HEK293T (cell line): Measurements from ENCODE around the gene CNTN5.

Experiments
- CTCF ChIA-PET: fragments of 350-600 bp; formaldehyde crosslinking; extraction: SDS; loops from one replicate; lab custom pipeline; 2021; ENCODE audit warnings: antibody characterized with exemption, inconsistent platforms; lab: Yijun Ruan, JAX
- POLR2A ChIA-PET: fragments of 350-600 bp; formaldehyde crosslinking; extraction: SDS; loops from one replicate; lab custom pipeline; 2020; ENCODE audit warnings: antibody characterized with exemption, inconsistent platforms; lab: Yijun Ruan, JAX
- DNase-seq: peaks from one replicate; pipeline ENCODE4 v3.0.0; 2012; ENCODE audit warnings: mixed read lengths; ENCODE audit errors: extremely low spot score
- ARNT ChIP-seq: fragments of 450-650 bp; IDR thresholded peaks from 2 replicates; pipeline ENCODE4 v1.6.1; 2017; ENCODE audit warnings: mild to moderate bottlenecking
- BHLHE40 ChIP-seq: fragments of 450-650 bp; IDR thresholded peaks from 2 replicates; pipeline ENCODE4 v1.6.1; 2016; ENCODE audit warnings: mild to moderate bottlenecking, moderate library complexity, borderline replicate concordance
- CTBP1 ChIP-seq: fragments of 450-650 bp; IDR thresholded peaks from 2 replicates; pipeline ENCODE4 v1.6.1; 2016; ENCODE audit warnings: borderline replicate concordance
- ELF4 ChIP-seq: fragments of 450-650 bp; IDR thresholded peaks from 2 replicates; pipeline ENCODE4 v1.6.1; 2017; ENCODE audit warnings: antibody characterized with exemption
- FOXA1 ChIP-seq: fragments of 450-650 bp; IDR thresholded peaks from 2 replicates; pipeline ENCODE4 v1.6.1; 2016; ENCODE audit warnings: mild to moderate bottlenecking
- FOXK2 ChIP-seq: fragments of 450-650 bp; IDR thresholded peaks from 2 replicates; pipeline ENCODE4 v1.6.1; 2016; ENCODE audit warnings: mild to moderate bottlenecking
- FOXM1 ChIP-seq: fragments of 450-650 bp; IDR thresholded peaks from 2 replicates; pipeline ENCODE4 v1.6.1; 2017; ENCODE audit warnings: mild to moderate bottlenecking, borderline replicate concordance
- HDGF ChIP-seq: fragments of 450-650 bp; IDR thresholded peaks from 2 replicates; pipeline ENCODE4 v1.6.1; 2017; ENCODE audit warnings: antibody characterized with exemption, borderline replicate concordance
- L3MBTL2 ChIP-seq: fragments of 450-650 bp; conservative IDR thresholded peaks from 2 replicates; pipeline ENCODE4 v1.6.1; 2016; ENCODE audit warnings: mild to moderate bottlenecking
- LEF1 ChIP-seq: fragments of 450-650 bp; IDR thresholded peaks from 2 replicates; pipeline ENCODE4 v1.6.1; 2017; ENCODE audit warnings: mild to moderate bottlenecking, borderline replicate concordance
- NFRKB ChIP-seq: fragments of 450-650 bp; IDR thresholded peaks from 2 replicates; pipeline ENCODE4 v1.6.1; 2016; ENCODE audit warnings: mild to moderate bottlenecking, moderate library complexity
- PKNOX1 ChIP-seq: fragments of 450-650 bp; IDR thresholded peaks from 2 replicates; pipeline ENCODE4 v1.6.1; 2016
- SP1 ChIP-seq: fragments of 450-650 bp; IDR thresholded peaks from 2 replicates; pipeline ENCODE4 v1.6.1; 2017
- SUZ12 ChIP-seq: fragments of 450-650 bp; IDR thresholded peaks from 2 replicates; pipeline ENCODE4 v1.6.1; 2016; ENCODE audit warnings: mild to moderate bottlenecking
- TARDBP ChIP-seq: fragments of 450-650 bp; IDR thresholded peaks from 2 replicates; pipeline ENCODE4 v1.6.1; 2016
- ZNF384 ChIP-seq: fragments of 450-650 bp; IDR thresholded peaks from 2 replicates; pipeline ENCODE4 v1.6.1; 2016

The CNTN5 gene

GRCh38 chr11:100013011-100013410, 992.3 kb downstream of the CNTN5 start:
- TF ChIP-seq FOXA1, result no peak
- no peak for TF ChIP-seq FOXK2
- no peak for TF ChIP-seq SUZ12
- no peak for TF ChIP-seq NFRKB
- no peak for TF ChIP-seq PKNOX1
- no peak for TF ChIP-seq ZNF384
- no peak for TF ChIP-seq TARDBP
- TF ChIP-seq LEF1, result no peak
- TF ChIP-seq HDGF, result no peak
- TF ChIP-seq CTBP1, result no peak
- no peak for TF ChIP-seq BHLHE40
- no peak for TF ChIP-seq ARNT
- no peak for TF ChIP-seq L3MBTL2
- no peak for TF ChIP-seq ELF4
- no peak for TF ChIP-seq FOXM1
- no peak for TF ChIP-seq SP1
- POLR2A ChIA-PET, result no interaction called here
- CTCF ChIA-PET, result no interaction called here
- DNase-seq, result no peak

GRCh38 chr11:100031973-100032372, 1011.2 kb downstream of the CNTN5 start:
- CTCF ChIA-PET, result no interaction called here

GRCh38 chr11:100061006-100061405, 1040.3 kb downstream of the CNTN5 start:
- ChIA-PET POLR2A (no interaction called here), CTCF (no interaction called here)
- TF ChIP-seq PKNOX1, result no peak
- TF ChIP-seq NFRKB, result no peak
- no peak for TF ChIP-seq ELF4
- no peak for TF ChIP-seq HDGF
- TF ChIP-seq FOXM1, result no peak
- TF ChIP-seq BHLHE40, result no peak
- no peak for TF ChIP-seq L3MBTL2
- TF ChIP-seq TARDBP, result no peak
- no peak for TF ChIP-seq CTBP1
- no peak for TF ChIP-seq ZNF384
- no peak for TF ChIP-seq FOXK2
- TF ChIP-seq SUZ12, result no peak
- no peak for TF ChIP-seq LEF1
- TF ChIP-seq FOXA1, result no peak
- no peak for DNase-seq

More at GRCh38 chr11:100031973-100032372, 1011.2 kb downstream of the CNTN5 start:
- no peak for DNase-seq
- TF ChIP-seq LEF1 (no peak), FOXM1 (no peak), ARNT (no peak), SP1 (no peak), HDGF (no peak)
- POLR2A ChIA-PET, result no interaction called here

GRCh38 chr11:100066399-100066798, 1045.7 kb downstream of the CNTN5 start:
- DNase-seq, result no peak
- no peak for TF ChIP-seq LEF1
- TF ChIP-seq SUZ12, result no peak
- TF ChIP-seq BHLHE40, result no peak
- no peak for TF ChIP-seq ARNT
- no peak for TF ChIP-seq SP1
- TF ChIP-seq FOXA1, result no peak
- no peak for TF ChIP-seq TARDBP
- TF ChIP-seq CTBP1, result no peak
- TF ChIP-seq ZNF384, result no peak
- TF ChIP-seq HDGF, result no peak
- TF ChIP-seq PKNOX1, result no peak
- TF ChIP-seq FOXK2, result no peak
- no peak for TF ChIP-seq ELF4
- no peak for TF ChIP-seq L3MBTL2
- TF ChIP-seq NFRKB, result no peak
- CTCF ChIA-PET, result no interaction called here
- POLR2A ChIA-PET, result no interaction called here

- DNase-seq, result no peak
- TF ChIP-seq LEF1 (no peak), PKNOX1 (no peak), SP1 (no peak), TARDBP (no peak), FOXK2 (no peak), HDGF (no peak), ZNF384 (no peak), ELF4 (no peak), CTBP1 (no peak)
- POLR2A ChIA-PET, result no interaction called here
- CTCF ChIA-PET, result no interaction called here
Measured at GRCh38 chr11:100068116-100068515, 1047.4 kb downstream of the CNTN5 start.

GRCh38 chr11:100072131-100072530, 1051.4 kb downstream of the CNTN5 start:
- no peak for DNase-seq
- ChIA-PET CTCF (no interaction called here), POLR2A (no interaction called here)
- TF ChIP-seq HDGF (no peak), SUZ12 (no peak), TARDBP (no peak), FOXK2 (no peak), L3MBTL2 (no peak), FOXA1 (no peak), ELF4 (no peak), ARNT (no peak)
